Loucy (cell line): Measurements from ENCODE around the gene TENM3.

ENCODE experiments used
- CTCF ChIP-seq: fragments of 200-600 bp; sonication (generic); conservative IDR thresholded peaks from 2 replicates; pipeline ENCODE4 v1.5.1; 2014; ENCODE audit warnings: mild to moderate bottlenecking, antibody characterized with exemption, low read length
- EZH2phosphoT487 ChIP-seq: fragments of 200-600 bp; IDR thresholded peaks from 2 replicates; pipeline ENCODE4 v1.6.1; 2018; ENCODE audit warnings: antibody characterized with exemption, mild to moderate bottlenecking, moderate library complexity, borderline replicate concordance

DNA sequence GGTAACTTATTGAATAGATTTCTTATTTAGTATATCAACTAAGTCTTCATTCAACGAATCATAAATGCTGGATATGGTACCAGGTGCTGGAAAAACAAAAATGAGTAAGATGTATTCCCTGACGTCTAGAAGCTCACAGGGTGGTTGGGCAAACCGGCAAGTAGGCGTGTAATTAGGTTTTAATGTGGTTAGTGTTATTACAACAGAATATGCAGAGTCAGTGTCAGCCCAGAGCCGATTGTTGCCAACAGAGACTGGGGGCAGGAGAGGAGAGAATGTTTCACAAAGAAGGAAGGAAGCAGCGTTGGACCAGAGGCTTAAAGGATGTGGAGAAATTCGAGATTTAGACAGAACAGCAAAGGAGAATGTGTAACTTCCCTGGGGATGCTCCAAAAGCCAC lies 111.7 kb downstream of the TENM3 start:
- TF ChIP-seq CTCF = no peak
- TF ChIP-seq EZH2phosphoT487 = no peak
